Keratinocyte (primary cell): Measurements from ENCODE around the gene SLC12A8.

ENCODE experiments used
- CTCF ChIP-seq, 3 experiments: IDR thresholded peaks in 1 of 3; conservative IDR thresholded peaks in 1 of 3; optimal IDR thresholded peaks in 1 of 3; 2 replicates in 2 of 3; 3 replicates in 1 of 3; pipeline versions ENCODE3 to v1.5.1; 2011; ENCODE audit warnings: low read length in 3 of 3, mild to moderate bottlenecking in 3 of 3, moderate library complexity in 2 of 3, control low read depth in 1 of 3, inconsistent platforms in 1 of 3; ENCODE audit not compliant: insufficient read depth in 2 of 3; ENCODE audit errors: extremely low read depth in 1 of 3
- EZH2 ChIP-seq: IDR thresholded peaks from one replicate; pipeline ENCODE4 v1.6.1; 2012; ENCODE audit warnings: inconsistent platforms, mild to moderate bottlenecking, low read length, moderate library complexity

DNA sequence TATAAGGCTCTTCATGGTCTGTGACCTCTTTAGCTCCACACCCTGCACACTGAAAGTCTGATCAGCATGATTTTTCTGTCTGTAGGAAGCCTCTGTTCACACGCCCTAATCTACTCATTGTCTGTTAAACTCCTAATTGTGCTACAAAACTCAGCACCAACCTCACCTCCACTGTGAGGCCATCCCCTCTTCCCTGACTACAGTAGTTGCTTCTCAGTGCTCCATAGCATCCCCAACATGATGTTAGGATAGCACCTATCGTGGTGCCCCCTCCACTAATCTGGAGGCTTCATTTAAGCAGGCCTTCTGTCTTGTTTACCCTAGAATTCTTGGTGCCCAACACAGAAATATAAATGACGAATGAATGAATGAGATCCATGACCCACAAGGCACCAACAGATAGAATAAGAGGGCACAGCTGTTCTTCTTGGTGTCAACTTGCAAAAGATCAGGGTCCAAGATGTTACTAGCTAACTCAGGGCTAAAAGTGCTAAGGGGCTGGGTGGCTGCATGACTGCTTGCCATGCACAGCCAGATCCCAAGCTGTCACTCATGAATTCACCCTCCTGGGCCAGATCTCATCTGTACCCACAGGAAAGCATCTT is 101.6 kb downstream of the SLC12A8 start:
- TF ChIP-seq CTCF (optimal IDR thresholded peaks at IDR 0.05 in 1 of 3, IDR thresholded peaks at IDR 0.05 in 1 of 3, conservative IDR thresholded peaks at IDR 0.05 in 1 of 3; ENCODE audit: extremely low read depth in 1 of 3, insufficient read depth in 2 of 3, low read length in 3 of 3), result no peak
- no peak for TF ChIP-seq EZH2
